A549 treated with dexamethasone at 1 μM for 4 hours (cell line): Measurements from ENCODE around the gene MKLN1. TPM values are rescaled to one million over a fixed set of nuclear protein-coding genes. Genes with fewer than 3 reads are reported as not detected.

Source experiments
- total RNA-seq: library from RNA; stranded (reverse); fragments of 200-300 nt; extraction: Qiagen RNA extraction; gene quantifications from 5 replicates; pipeline ENCODE4 v1.2.3, GENCODE V29; 2022

The MKLN1 gene
- 24.4 to 40.6 TPM (median 35.5 TPM) in 5 replicates for total RNA-seq

GRCh38 chr7:131327626-131328376 is at the start of gene MKLN1:
Gene MKLN1 (plus strand): TSS chr7:131327876. CDS start chr7:131327900, 24 bp downstream.

Other genes with a start within 250 kb of the MKLN1 start
- gene PODXL, start 228.8 kb downstream of the MKLN1 start, total RNA-seq: 32.8 to 51.5 TPM (median 41.3 TPM) in 5 replicates